Measurements from ENCODE around the gene P3R3URF.

Gene P3R3URF

DNA sequence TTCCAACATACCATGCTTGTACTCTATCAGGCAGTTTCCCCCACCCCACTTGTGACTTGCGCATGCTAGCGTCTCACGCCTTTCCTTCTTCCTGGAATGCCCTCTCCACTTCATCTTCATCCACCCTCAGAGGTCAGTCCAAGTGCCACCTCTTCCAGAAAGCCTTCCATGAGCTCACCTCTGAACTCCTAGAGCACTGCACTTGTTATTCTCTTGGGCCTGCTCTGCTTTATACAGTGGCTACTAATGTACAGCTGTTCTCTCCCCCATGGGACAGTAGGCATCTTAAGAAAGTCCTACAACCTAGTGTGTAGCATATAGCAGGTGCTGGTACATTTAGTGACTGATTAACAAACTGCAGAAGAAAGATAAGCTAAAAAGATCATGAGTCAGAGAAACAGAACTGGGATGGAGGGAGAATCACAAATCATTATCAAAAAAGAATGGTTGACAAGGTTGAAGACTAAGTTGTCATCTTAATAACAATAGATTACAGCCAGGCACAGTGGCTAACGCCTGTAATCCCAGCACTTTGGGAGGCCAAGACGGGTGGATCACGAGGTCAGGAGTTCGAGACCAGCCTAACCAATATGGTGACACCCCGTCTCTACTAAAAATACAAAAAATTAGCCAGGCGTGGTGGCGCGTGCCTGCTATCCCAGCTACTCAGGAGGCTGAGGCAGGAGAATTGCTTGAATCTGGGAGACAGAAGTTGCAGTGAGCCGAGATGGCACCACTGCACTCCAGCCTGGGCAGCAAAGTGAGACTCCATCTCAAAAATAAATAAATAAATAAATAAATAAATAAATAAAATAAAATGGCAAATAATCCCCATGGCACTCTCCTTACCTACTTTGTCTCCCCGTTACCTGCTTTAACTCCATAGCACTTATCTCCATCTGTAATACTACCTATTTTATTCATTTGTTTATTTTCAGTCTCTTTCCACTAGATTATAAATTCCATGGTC is 17.7 kb downstream of the P3R3URF start:
- H3K4me1 ChIP-seq (ENCODE audit: control insufficient read depth, insufficient read depth, low read length) = no peaks in the 10 kb centered on the region
- 88 to 92% methylated on average over 13 of the region's 13 CpGs for WGBS, 2 experiments
- no peaks in the 10 kb centered on the region for H3K9me3 ChIP-seq (ENCODE audit: control insufficient read depth, low read length)
- no peaks in the 10 kb centered on the region for H3K36me3 ChIP-seq (ENCODE audit: control insufficient read depth, insufficient read depth, low read length)
- H3K27ac ChIP-seq (ENCODE audit: insufficient read depth, low read depth, low read length, poor library complexity, severe bottlenecking) = no peak overlapping the region
- H3K27me3 ChIP-seq (ENCODE audit: control insufficient read depth, insufficient read depth, low read length, poor library complexity, severe bottlenecking) = no peaks in the 10 kb centered on the region
- H3K4me3 ChIP-seq (ENCODE audit: insufficient read depth, low read depth, low read length) = no peak overlapping the region

GRCh38 chr1:46157916-46158311 is 18.4 kb downstream of the P3R3URF start:
- no peaks in the 10 kb centered on the region for H3K9me3 ChIP-seq (ENCODE audit: control insufficient read depth, low read length)
- no peaks in the 10 kb centered on the region for H3K27me3 ChIP-seq (ENCODE audit: control insufficient read depth, insufficient read depth, low read length, poor library complexity, severe bottlenecking)
- H3K4me3 ChIP-seq (ENCODE audit: insufficient read depth, low read depth, low read length) = no peak overlapping the region
- 80 to 93% methylated on average over 1 of the region's 1 CpG for WGBS, 2 experiments
- no peaks in the 10 kb centered on the region for H3K36me3 ChIP-seq (ENCODE audit: control insufficient read depth, insufficient read depth, low read length)
- no peaks in the 10 kb centered on the region for H3K4me1 ChIP-seq (ENCODE audit: control insufficient read depth, insufficient read depth, low read length)
- no peak overlapping the region for H3K27ac ChIP-seq (ENCODE audit: insufficient read depth, low read depth, low read length, poor library complexity, severe bottlenecking)

DNA sequence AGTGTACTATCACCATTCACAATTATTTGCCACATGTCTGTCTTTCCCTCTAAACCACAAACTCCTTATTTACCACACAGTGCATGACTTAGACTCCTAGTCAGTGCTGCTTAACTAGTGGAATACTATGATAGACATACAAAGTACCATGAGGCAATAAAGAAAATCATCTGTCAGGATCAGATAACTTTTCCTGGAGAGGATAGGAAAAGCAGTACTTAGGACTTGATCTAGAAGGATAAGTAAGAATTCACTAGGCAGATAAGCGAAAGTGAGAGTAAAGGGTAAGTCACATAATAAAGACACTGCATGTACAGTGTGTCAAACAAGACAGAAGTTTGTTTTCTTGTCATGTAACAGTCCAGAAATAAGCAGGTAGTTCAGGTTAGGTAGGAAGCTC is 22.6 kb downstream of the P3R3URF start:
- Histone ChIP-seq H3K36me3 (ENCODE audit: control insufficient read depth, insufficient read depth, low read length) (no peaks in the 10 kb centered on the region), H3K4me3 (ENCODE audit: insufficient read depth, low read depth, low read length) (no peak overlapping the region), H3K9me3 (ENCODE audit: control insufficient read depth, low read length) (no peaks in the 10 kb centered on the region), H3K4me1 (ENCODE audit: control insufficient read depth, insufficient read depth, low read length) (no peaks in the 10 kb centered on the region), H3K27me3 (ENCODE audit: control insufficient read depth, insufficient read depth, low read length, poor library complexity, severe bottlenecking) (no peaks in the 10 kb centered on the region), H3K27ac (ENCODE audit: insufficient read depth, low read depth, low read length, poor library complexity, severe bottlenecking) (no peak overlapping the region)
- WGBS, 2 experiments = 87 to 95% methylated on average over 1 of the region's 1 CpG

- no peaks in the 10 kb centered on the region for H3K27me3 ChIP-seq (ENCODE audit: control insufficient read depth, insufficient read depth, low read length, poor library complexity, severe bottlenecking)
- no peaks in the 10 kb centered on the region for H3K9me3 ChIP-seq (ENCODE audit: control insufficient read depth, low read length)
- H3K36me3 ChIP-seq (ENCODE audit: control insufficient read depth, insufficient read depth, low read length) = no peaks in the 10 kb centered on the region
- 95% methylated on average over 1 of the region's 1 CpG for WGBS, 2 experiments
- H3K27ac ChIP-seq (ENCODE audit: insufficient read depth, low read depth, low read length, poor library complexity, severe bottlenecking) = no peak overlapping the region
- H3K4me3 ChIP-seq (ENCODE audit: insufficient read depth, low read depth, low read length) = no peak overlapping the region
- H3K4me1 ChIP-seq (ENCODE audit: control insufficient read depth, insufficient read depth, low read length) = no peaks in the 10 kb centered on the region
Measured at GRCh38 chr1:46153228-46153627, 23.1 kb downstream of the P3R3URF start.

GRCh38 chr1:46152016-46152415 is 24.3 kb downstream of the P3R3URF start:
- H3K4me3 ChIP-seq (ENCODE audit: insufficient read depth, low read depth, low read length) = no peak overlapping the region
- WGBS, 2 experiments = 90 to 94% methylated on average over 3 of the region's 3 CpGs
- H3K4me1 ChIP-seq (ENCODE audit: control insufficient read depth, insufficient read depth, low read length) = no peaks in the 10 kb centered on the region
- H3K27ac ChIP-seq (ENCODE audit: insufficient read depth, low read depth, low read length, poor library complexity, severe bottlenecking) = no peak overlapping the region
- no peaks in the 10 kb centered on the region for H3K36me3 ChIP-seq (ENCODE audit: control insufficient read depth, insufficient read depth, low read length)
- no peaks in the 10 kb centered on the region for H3K9me3 ChIP-seq (ENCODE audit: control insufficient read depth, low read length)
- H3K27me3 ChIP-seq (ENCODE audit: control insufficient read depth, insufficient read depth, low read length, poor library complexity, severe bottlenecking) = no peaks in the 10 kb centered on the region

DNA sequence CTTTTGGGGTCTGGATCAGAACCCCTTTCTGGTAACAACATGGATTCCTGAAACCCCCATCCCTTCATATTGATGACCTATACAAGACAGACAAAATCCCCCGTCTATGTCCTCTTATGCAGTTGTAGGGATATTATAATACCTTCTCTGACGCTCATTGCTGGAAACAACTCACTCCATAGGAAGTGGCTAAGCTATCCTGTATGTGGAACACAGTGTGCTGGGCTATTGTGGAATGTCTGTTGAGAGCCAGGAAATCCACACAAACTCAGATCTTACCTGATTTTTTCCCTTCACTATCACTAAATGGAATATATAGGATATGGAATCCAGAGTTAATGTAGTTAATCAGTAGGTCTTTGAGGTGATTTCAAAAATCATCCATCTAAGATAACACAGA is 26.2 kb downstream of the P3R3URF start:
- Histone ChIP-seq H3K27ac (ENCODE audit: insufficient read depth, low read depth, low read length, poor library complexity, severe bottlenecking) (no peak overlapping the region), H3K27me3 (ENCODE audit: control insufficient read depth, insufficient read depth, low read length, poor library complexity, severe bottlenecking) (no peaks in the 10 kb centered on the region), H3K4me1 (ENCODE audit: control insufficient read depth, insufficient read depth, low read length) (no peaks in the 10 kb centered on the region), H3K36me3 (ENCODE audit: control insufficient read depth, insufficient read depth, low read length) (no peaks in the 10 kb centered on the region), H3K4me3 (ENCODE audit: insufficient read depth, low read depth, low read length) (no peak overlapping the region), H3K9me3 (ENCODE audit: control insufficient read depth, low read length) (no peaks in the 10 kb centered on the region)
- 96 to 100% methylated on average over 2 of the region's 2 CpGs for WGBS, 2 experiments

DNA sequence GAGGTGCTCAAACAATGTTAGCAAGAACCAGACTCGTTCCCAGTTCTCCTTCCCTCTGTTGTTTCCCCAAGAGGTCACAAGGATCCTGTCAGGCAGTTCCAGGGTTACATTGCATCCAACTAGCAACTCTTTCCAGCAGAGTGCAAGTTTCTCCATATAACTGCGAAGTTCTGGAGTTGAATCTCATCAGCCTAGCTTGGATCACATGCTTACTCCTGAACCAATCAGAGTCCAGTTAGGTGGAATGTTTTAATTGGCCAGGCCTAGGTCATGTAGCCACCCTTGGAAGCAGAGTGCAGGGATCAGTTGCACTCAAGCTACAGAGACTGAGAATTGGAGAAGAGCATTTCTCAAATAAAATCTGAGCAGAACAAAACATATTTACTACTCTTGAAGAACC is 28.0 kb downstream of the P3R3URF start:
- Histone ChIP-seq H3K4me1 (ENCODE audit: control insufficient read depth, insufficient read depth, low read length) (no peaks in the 10 kb centered on the region), H3K9me3 (ENCODE audit: control insufficient read depth, low read length) (no peaks in the 10 kb centered on the region), H3K36me3 (ENCODE audit: control insufficient read depth, insufficient read depth, low read length) (no peaks in the 10 kb centered on the region), H3K27ac (ENCODE audit: insufficient read depth, low read depth, low read length, poor library complexity, severe bottlenecking) (no peak overlapping the region), H3K4me3 (ENCODE audit: insufficient read depth, low read depth, low read length) (no peak overlapping the region), H3K27me3 (ENCODE audit: control insufficient read depth, insufficient read depth, low read length, poor library complexity, severe bottlenecking) (no peaks in the 10 kb centered on the region)
- WGBS, 2 experiments = 85 to 92% methylated on average over 2 of the region's 2 CpGs

GRCh38 chr1:46137916-46138315 is 38.4 kb downstream of the P3R3URF start:
- H3K4me1 ChIP-seq (ENCODE audit: control insufficient read depth, insufficient read depth, low read length) = peaks cover 22% of the 10 kb centered on the region
- no peaks in the 10 kb centered on the region for H3K36me3 ChIP-seq (ENCODE audit: control insufficient read depth, insufficient read depth, low read length)
- 67 to 79% methylated on average over 3 of the region's 3 CpGs for WGBS, 2 experiments
- no peak overlapping the region for H3K4me3 ChIP-seq (ENCODE audit: insufficient read depth, low read depth, low read length)
- H3K27ac ChIP-seq (ENCODE audit: insufficient read depth, low read depth, low read length, poor library complexity, severe bottlenecking) = no peak overlapping the region
- H3K27me3 ChIP-seq (ENCODE audit: control insufficient read depth, insufficient read depth, low read length, poor library complexity, severe bottlenecking) = no peaks in the 10 kb centered on the region
- H3K9me3 ChIP-seq (ENCODE audit: control insufficient read depth, low read length) = no peaks in the 10 kb centered on the region

- H3K27ac ChIP-seq (ENCODE audit: insufficient read depth, low read depth, low read length, poor library complexity, severe bottlenecking) = no peak overlapping the region
- H3K27me3 ChIP-seq (ENCODE audit: control insufficient read depth, insufficient read depth, low read length, poor library complexity, severe bottlenecking) = no peaks in the 10 kb centered on the region
- no peaks in the 10 kb centered on the region for H3K9me3 ChIP-seq (ENCODE audit: control insufficient read depth, low read length)
- H3K4me1 ChIP-seq (ENCODE audit: control insufficient read depth, insufficient read depth, low read length) = peaks cover 22% of the 10 kb centered on the region
- H3K36me3 ChIP-seq (ENCODE audit: control insufficient read depth, insufficient read depth, low read length) = no peaks in the 10 kb centered on the region
- no peak overlapping the region for H3K4me3 ChIP-seq (ENCODE audit: insufficient read depth, low read depth, low read length)
Measured at GRCh38 chr1:46136711-46137110, 39.6 kb downstream of the P3R3URF start.

- Histone ChIP-seq H3K4me1 (ENCODE audit: control insufficient read depth, insufficient read depth, low read length) (peaks cover 22% of the 10 kb centered on the region), H3K27ac (ENCODE audit: insufficient read depth, low read depth, low read length, poor library complexity, severe bottlenecking) (no peak overlapping the region), H3K27me3 (ENCODE audit: control insufficient read depth, insufficient read depth, low read length, poor library complexity, severe bottlenecking) (no peaks in the 10 kb centered on the region), H3K36me3 (ENCODE audit: control insufficient read depth, insufficient read depth, low read length) (no peaks in the 10 kb centered on the region), H3K9me3 (ENCODE audit: control insufficient read depth, low read length) (no peaks in the 10 kb centered on the region), H3K4me3 (ENCODE audit: insufficient read depth, low read depth, low read length) (no peak overlapping the region)
- 89 to 95% methylated on average over 3 of the region's 3 CpGs for WGBS, 2 experiments
Measured at GRCh38 chr1:46134660-46135331, 41.5 kb downstream of the P3R3URF start.

Measured in ectodermal cell (in vitro differentiated cells).